ENCODE data around the gene BARHL2. TPM values are rescaled to one million over a fixed set of nuclear protein-coding genes. Genes with fewer than 3 reads are reported as not detected.
A peak's percentile ranks its signal among the peaks of the same experiment; 100 is the strongest.

Gene BARHL2
- polyA plus RNA-seq, 4 donors = not detected

DNA sequence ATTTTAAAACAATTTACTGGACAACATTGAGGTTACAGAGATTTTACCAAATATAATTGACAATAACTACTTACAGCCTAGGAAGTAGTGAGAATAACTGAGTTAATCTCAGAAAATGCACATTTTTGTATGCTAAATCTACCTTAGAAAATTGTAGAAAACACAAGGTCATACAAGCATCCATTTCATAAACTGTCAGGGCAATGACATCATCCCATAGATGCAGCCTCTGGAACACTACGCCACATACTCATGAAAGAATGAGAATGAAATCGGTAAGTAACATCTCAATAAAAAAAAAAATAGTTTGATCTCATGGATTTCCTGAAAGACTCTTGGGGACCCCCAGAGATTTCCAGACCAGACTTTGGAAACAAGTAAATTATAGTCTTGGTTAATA, 28.9 kb upstream of the BARHL2 start:
- 91 to 94% (median 92%) methylated on average over 2 of the region's 2 CpGs for WGBS, 3 donors
- H3K4me1 ChIP-seq (ENCODE audit: control insufficient read depth in 3 of 3, insufficient read depth in 2 of 3, low read depth in 1 of 3, low read length in 2 of 3) = no peaks in the 10 kb centered on the region

DNA sequence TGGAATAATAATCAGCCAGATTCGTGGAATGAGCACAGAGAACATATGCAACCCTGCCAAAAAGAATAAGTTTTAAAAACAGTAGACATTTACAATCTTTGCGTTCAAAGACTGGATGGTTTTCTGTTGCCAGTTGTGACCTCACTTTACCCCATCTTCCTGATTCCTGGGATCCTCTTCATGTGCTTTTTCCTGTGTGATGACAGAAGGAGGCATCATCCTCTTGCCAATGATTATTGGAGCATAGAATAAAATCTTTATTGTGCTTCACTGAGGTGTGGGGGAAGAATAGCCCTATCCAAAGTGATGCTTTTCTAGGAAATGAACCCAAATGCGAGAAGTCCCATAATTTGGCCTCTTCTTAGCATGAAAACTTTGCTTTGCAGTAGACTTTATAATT, 15.0 kb upstream of the BARHL2 start:
- H3K36me3 ChIP-seq (ENCODE audit: control insufficient read depth in 3 of 3, insufficient read depth in 2 of 3, low read depth in 1 of 3, low read length in 3 of 3) = no peaks in the 10 kb centered on the region
- peaks cover 0 to 8% (median 0%) of the 10 kb centered on the region in 3 donors for H3K4me1 ChIP-seq (ENCODE audit: control insufficient read depth in 3 of 3, insufficient read depth in 2 of 3, low read depth in 1 of 3, low read length in 2 of 3)
- peaks cover 0 to 61% (median 38%) of the 10 kb centered on the region in 3 donors for H3K27me3 ChIP-seq (ENCODE audit: control insufficient read depth in 3 of 3, insufficient read depth in 3 of 3, low read length in 3 of 3)
- peaks cover 0 to 5% of the 10 kb centered on the region in 2 donors for H3K9me3 ChIP-seq (ENCODE audit: control insufficient read depth in 2 of 2, insufficient read depth in 1 of 2, low read depth in 1 of 2, low read length in 1 of 2)
- WGBS, 3 donors = 33 to 48% (median 45%) methylated on average over 3 of the region's 3 CpGs
- DNase-seq (no peak), FAIRE-seq (no peak)
- no peak overlapping the region for H3K27ac ChIP-seq (ENCODE audit: low read depth in 1 of 3, low read length in 2 of 3)
- no peak overlapping the region for H3K4me3 ChIP-seq (ENCODE audit: low read depth in 1 of 3, low read length in 3 of 3)

More for the DNA sequence above, 28.9 kb upstream of the BARHL2 start:
- FAIRE-seq (no peak), DNase-seq (no peak)
- Histone ChIP-seq H3K27me3 (ENCODE audit: control insufficient read depth in 3 of 3, insufficient read depth in 3 of 3, low read length in 3 of 3) (peaks cover 0 to 11% (median 4%) of the 10 kb centered on the region in 3 donors), H3K27ac (ENCODE audit: low read depth in 1 of 3, low read length in 2 of 3) (no peak overlapping the region), H3K9me3 (ENCODE audit: control insufficient read depth in 2 of 2, insufficient read depth in 1 of 2, low read depth in 1 of 2, low read length in 1 of 2) (no peaks in the 10 kb centered on the region), H3K36me3 (ENCODE audit: control insufficient read depth in 3 of 3, insufficient read depth in 2 of 3, low read depth in 1 of 3, low read length in 3 of 3) (no peaks in the 10 kb centered on the region), H3K4me3 (ENCODE audit: low read depth in 1 of 3, low read length in 3 of 3) (no peak overlapping the region)

DNA sequence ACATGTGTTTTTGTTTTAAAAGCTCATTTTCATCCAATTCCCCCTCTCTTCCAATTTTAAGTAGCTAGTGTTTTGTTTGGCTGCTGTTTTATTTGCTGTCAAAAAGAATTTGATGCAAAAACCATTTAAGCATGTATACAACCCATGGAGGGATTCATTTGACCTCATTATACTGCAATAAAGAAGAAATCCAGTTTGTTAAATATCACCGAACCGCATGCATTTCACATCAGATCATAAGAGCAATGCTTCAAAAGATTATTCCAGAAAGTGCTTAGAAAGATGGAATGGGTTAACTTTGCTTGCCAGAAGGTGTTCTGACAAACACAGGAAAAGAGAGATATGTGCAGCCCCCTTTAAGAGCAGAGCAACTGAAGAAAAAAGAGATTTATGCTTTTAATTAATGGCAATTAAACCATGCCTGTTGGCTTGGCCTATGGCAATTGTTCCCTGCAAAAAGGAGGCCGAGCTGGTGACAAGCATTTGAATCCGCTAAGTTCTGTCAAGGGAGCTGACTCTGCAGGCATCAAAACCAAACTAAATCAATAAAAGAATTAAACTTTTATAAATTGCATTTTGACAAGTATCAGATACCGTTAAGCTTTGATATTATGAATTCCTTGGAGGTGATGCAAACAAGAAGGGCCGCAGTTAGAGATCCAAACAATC, 14.4 kb upstream of the BARHL2 start:
- H3K9me3 ChIP-seq (ENCODE audit: control insufficient read depth in 2 of 2, insufficient read depth in 1 of 2, low read depth in 1 of 2, low read length in 1 of 2) = peaks cover 0 to 7% of the 10 kb centered on the region in 2 donors
- no peak for DNase-seq
- peaks cover 0 to 64% (median 41%) of the 10 kb centered on the region in 3 donors for H3K27me3 ChIP-seq (ENCODE audit: control insufficient read depth in 3 of 3, insufficient read depth in 3 of 3, low read length in 3 of 3)
- FAIRE-seq = no peak
- H3K27ac ChIP-seq (ENCODE audit: low read depth in 1 of 3, low read length in 2 of 3) = no peak overlapping the region
- 29 to 45% (median 44%) methylated on average over 6 of the region's 6 CpGs for WGBS, 3 donors
- H3K4me1 ChIP-seq (ENCODE audit: control insufficient read depth in 3 of 3, insufficient read depth in 2 of 3, low read depth in 1 of 3, low read length in 2 of 3) = peaks cover 0 to 8% (median 0%) of the 10 kb centered on the region in 3 donors
- no peak overlapping the region for H3K4me3 ChIP-seq (ENCODE audit: low read depth in 1 of 3, low read length in 3 of 3)
- no peaks in the 10 kb centered on the region for H3K36me3 ChIP-seq (ENCODE audit: control insufficient read depth in 3 of 3, insufficient read depth in 2 of 3, low read depth in 1 of 3, low read length in 3 of 3)

- no peak for FAIRE-seq
- H3K4me3 ChIP-seq (ENCODE audit: low read depth in 1 of 3, low read length in 3 of 3) = no peak overlapping the region
- 2 to 5% (median 4%) methylated on average over 51 of the region's 51 CpGs for WGBS, 3 donors
Measured at GRCh38 chr1:90730243-90731022, 13.3 kb upstream of the BARHL2 start.

GRCh38 chr1:90729504-90730242, 12.6 kb upstream of the BARHL2 start:
- FAIRE-seq (no peak), DNase-seq (peak in 1 of 2 donors; percentile 29)
- Histone ChIP-seq H3K9me3 (ENCODE audit: control insufficient read depth in 2 of 2, insufficient read depth in 1 of 2, low read depth in 1 of 2, low read length in 1 of 2) (peaks cover 0 to 10% of the 10 kb centered on the region in 2 donors), H3K27ac (ENCODE audit: low read depth in 1 of 3, low read length in 2 of 3) (no peak overlapping the region), H3K4me1 (ENCODE audit: control insufficient read depth in 3 of 3, insufficient read depth in 2 of 3, low read depth in 1 of 3, low read length in 2 of 3) (peaks cover 0 to 15% (median 12%) of the 10 kb centered on the region in 3 donors), H3K36me3 (ENCODE audit: control insufficient read depth in 3 of 3, insufficient read depth in 2 of 3, low read depth in 1 of 3, low read length in 3 of 3) (no peaks in the 10 kb centered on the region), H3K4me3 (ENCODE audit: low read depth in 1 of 3, low read length in 3 of 3) (no peak overlapping the region), H3K27me3 (ENCODE audit: control insufficient read depth in 3 of 3, insufficient read depth in 3 of 3, low read length in 3 of 3) (peaks cover 3 to 81% (median 58%) of the 10 kb centered on the region in 3 donors)
- 9 to 13% (median 13%) methylated on average over 36 of the region's 36 CpGs for WGBS, 3 donors

More at GRCh38 chr1:90730243-90731022, 13.3 kb upstream of the BARHL2 start:
- peak in 1 of 2 donors; percentile 31 for DNase-seq
- peaks cover 0 to 12% (median 5%) of the 10 kb centered on the region in 3 donors for H3K4me1 ChIP-seq (ENCODE audit: control insufficient read depth in 3 of 3, insufficient read depth in 2 of 3, low read depth in 1 of 3, low read length in 2 of 3)
- no peak overlapping the region for H3K27ac ChIP-seq (ENCODE audit: low read depth in 1 of 3, low read length in 2 of 3)
- H3K9me3 ChIP-seq (ENCODE audit: control insufficient read depth in 2 of 2, insufficient read depth in 1 of 2, low read depth in 1 of 2, low read length in 1 of 2) = peaks cover 0 to 9% of the 10 kb centered on the region in 2 donors
- peaks cover 0 to 74% (median 50%) of the 10 kb centered on the region in 3 donors for H3K27me3 ChIP-seq (ENCODE audit: control insufficient read depth in 3 of 3, insufficient read depth in 3 of 3, low read length in 3 of 3)
- no peaks in the 10 kb centered on the region for H3K36me3 ChIP-seq (ENCODE audit: control insufficient read depth in 3 of 3, insufficient read depth in 2 of 3, low read depth in 1 of 3, low read length in 3 of 3)

- H3K27me3 ChIP-seq (ENCODE audit: control insufficient read depth in 3 of 3, insufficient read depth in 3 of 3, low read length in 3 of 3) = peaks cover 3 to 91% (median 67%) of the 10 kb centered on the region in 3 donors
- peaks cover under 1 to 15% (median 13%) of the 10 kb centered on the region in 3 donors for H3K4me1 ChIP-seq (ENCODE audit: control insufficient read depth in 3 of 3, insufficient read depth in 2 of 3, low read depth in 1 of 3, low read length in 2 of 3)
- 6 to 13% (median 7%) methylated on average over 25 of the region's 25 CpGs for WGBS, 3 donors
- no peak for FAIRE-seq
- no peak for DNase-seq
- H3K9me3 ChIP-seq (ENCODE audit: control insufficient read depth in 2 of 2, insufficient read depth in 1 of 2, low read depth in 1 of 2, low read length in 1 of 2) = peaks cover 0 to 13% of the 10 kb centered on the region in 2 donors
- no peaks in the 10 kb centered on the region for H3K36me3 ChIP-seq (ENCODE audit: control insufficient read depth in 3 of 3, insufficient read depth in 2 of 3, low read depth in 1 of 3, low read length in 3 of 3)
- H3K4me3 ChIP-seq (ENCODE audit: low read depth in 1 of 3, low read length in 3 of 3) = no peak overlapping the region
- no peak overlapping the region for H3K27ac ChIP-seq (ENCODE audit: low read depth in 1 of 3, low read length in 2 of 3)
Measured at GRCh38 chr1:90728502-90729287, 11.6 kb upstream of the BARHL2 start.

- 13 to 21% (median 19%) methylated on average over 5 of the region's 5 CpGs for WGBS, 3 donors
- DNase-seq (no peak), FAIRE-seq (no peak)
- Histone ChIP-seq H3K27me3 (ENCODE audit: control insufficient read depth in 3 of 3, insufficient read depth in 3 of 3, low read length in 3 of 3) (peaks cover 3 to 96% (median 73%) of the 10 kb centered on the region in 3 donors), H3K27ac (ENCODE audit: low read depth in 1 of 3, low read length in 2 of 3) (no peak overlapping the region), H3K9me3 (ENCODE audit: control insufficient read depth in 2 of 2, insufficient read depth in 1 of 2, low read depth in 1 of 2, low read length in 1 of 2) (peaks cover 0 to 13% of the 10 kb centered on the region in 2 donors), H3K4me1 (ENCODE audit: control insufficient read depth in 3 of 3, insufficient read depth in 2 of 3, low read depth in 1 of 3, low read length in 2 of 3) (peaks cover 3 to 17% (median 15%) of the 10 kb centered on the region in 3 donors), H3K4me3 (ENCODE audit: low read depth in 1 of 3, low read length in 3 of 3) (no peak overlapping the region), H3K36me3 (ENCODE audit: control insufficient read depth in 3 of 3, insufficient read depth in 2 of 3, low read depth in 1 of 3, low read length in 3 of 3) (no peaks in the 10 kb centered on the region)
Measured at GRCh38 chr1:90727917-90728501, 10.9 kb upstream of the BARHL2 start.
